ENCODE results near the gene MRS2.
"Not testable (repeated sequence)": the region's sequence is repeated elsewhere in the genome, so short reads cannot be mapped to it uniquely, and the experiment has no call there.

Gene MRS2

DNA sequence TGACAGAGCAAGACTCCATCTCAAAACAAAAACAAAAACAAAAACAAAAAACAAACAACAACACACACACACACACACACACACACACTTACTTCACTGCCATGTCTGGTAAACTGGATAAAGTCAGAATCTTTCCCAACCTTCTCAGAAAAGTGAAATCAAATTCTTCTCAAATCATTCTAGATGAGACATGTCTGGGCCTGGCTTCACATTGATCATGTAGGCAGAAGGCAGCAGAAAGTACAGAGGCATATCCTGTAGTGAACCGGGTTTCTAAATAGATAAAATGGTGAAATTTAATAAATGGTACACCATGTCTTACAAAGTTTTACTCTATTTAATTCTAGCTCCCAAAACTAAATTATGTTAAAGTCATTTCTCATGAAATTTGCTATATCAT is 14.9 kb upstream of the MRS2 start:
- no peak for DNase-seq (ENCODE audit: low spot score)

GRCh38 chr6:24391208-24391607 is 11.5 kb upstream of the MRS2 start:
- DNase-seq (ENCODE audit: low spot score), result no peak

- DNase-seq (ENCODE audit: low spot score), result no peak
These were observed 10.9 kb upstream of the MRS2 start for GRCh38 chr6:24391756-24392405.

DNA sequence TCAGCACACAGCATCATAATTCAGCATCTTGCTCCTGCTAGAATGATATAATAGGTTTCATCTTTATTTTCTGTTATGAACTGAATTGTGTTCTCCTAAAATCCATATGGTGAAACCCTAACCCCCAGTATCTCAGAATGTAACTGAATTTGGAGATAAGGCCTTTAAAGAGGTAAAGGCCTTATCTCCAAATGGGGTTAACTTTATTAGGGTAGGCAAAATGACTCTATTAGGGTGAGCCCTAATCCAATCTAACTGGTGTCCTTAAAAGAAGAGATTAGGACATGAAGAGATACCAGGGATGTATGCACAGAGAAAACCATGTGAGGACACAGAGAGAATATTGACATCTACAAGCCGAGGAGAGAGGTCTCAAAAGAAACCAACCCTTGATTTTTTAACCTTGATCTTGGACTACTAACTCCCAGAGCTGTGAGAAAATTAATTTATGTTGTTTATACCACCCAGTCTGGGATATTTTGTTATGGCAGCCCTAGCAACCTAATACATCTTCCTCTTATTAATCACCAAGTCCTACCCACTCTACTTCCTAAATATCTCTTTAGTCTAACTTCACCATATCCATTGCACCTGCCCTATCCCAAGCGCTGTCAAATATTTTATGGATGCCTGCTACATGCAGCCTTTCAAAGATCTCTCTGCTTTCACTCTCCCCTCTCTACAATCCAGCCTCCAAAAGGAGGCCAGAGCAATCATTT is 8.5 kb upstream of the MRS2 start:
- no peak for DNase-seq (ENCODE audit: low spot score)

- no peak for DNase-seq (ENCODE audit: low spot score)
These were observed 7.8 kb upstream of the MRS2 start for GRCh38 chr6:24394780-24395437.

- no peak for DNase-seq (ENCODE audit: low spot score)
These were observed 5.9 kb upstream of the MRS2 start for GRCh38 chr6:24396824-24397223.

- DNase-seq (ENCODE audit: low spot score), result no peak
These were observed 5.1 kb upstream of the MRS2 start for GRCh38 chr6:24397631-24398030.

DNA sequence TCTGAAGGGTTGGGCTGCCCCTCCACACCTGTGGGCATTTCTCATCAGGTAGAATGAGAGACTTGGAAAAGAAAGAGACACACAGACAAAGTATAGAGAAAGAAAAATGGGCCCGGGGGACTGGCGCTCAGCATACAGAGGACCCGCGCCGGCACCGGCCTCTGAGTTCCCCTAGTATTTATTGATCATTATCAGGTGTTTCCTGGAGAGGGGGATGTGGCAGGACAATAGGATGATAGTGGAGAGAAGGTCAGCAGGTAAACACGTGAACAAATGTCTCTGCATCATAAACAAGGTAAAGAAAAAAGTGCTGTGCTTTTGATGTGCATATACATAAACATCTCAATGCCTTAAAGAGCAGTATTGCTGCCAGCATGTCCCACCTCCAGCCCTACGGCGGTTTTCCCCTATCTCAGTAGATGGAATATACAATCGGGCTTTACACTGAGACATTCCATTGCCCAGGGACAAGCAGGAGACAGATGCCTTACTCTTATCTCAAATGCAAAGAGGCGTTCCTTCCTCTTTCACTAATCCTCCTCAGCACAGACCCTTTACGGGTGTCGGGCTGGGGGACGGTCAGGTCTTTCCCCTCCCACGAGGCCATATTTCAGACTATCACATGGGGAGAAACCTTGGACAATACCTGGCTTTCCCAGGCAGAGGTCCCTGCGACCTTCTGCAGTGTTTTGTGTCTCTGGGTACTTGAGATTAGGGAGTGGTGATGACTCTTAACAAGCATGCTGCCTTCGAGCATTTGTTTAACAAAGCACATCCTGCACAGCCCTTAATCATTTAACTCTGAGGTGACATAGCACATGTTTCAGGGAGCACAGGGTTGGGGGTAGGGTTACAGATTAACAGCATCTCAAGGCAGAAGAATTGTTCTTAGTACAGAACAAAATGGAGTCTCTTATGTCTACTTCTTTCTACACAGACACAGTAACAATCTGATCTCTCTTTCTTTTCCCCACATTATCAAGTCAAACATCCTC is 2.4 kb upstream of the MRS2 start:
- not testable (repeated sequence) for DNase-seq (ENCODE audit: low spot score)

GRCh38 chr6:24401458-24401857 is 1.3 kb upstream of the MRS2 start:
- DNase-seq (ENCODE audit: low spot score), result no peak

DNA sequence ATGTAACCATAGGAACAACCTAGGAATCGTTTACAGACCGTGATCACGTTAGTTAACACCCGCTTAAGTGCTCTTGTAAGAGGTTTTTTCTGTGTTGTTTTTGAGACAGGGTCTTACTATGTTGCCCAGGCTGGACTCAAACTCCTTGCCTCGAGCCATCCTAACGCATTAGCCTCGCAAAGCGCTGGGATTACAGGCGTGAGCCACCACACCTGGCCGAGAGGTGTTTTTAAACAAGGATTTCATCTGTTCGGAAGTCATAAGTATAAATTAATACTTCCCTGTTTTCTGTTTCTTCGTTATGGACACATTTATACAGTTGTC is 727 bp downstream of the MRS2 start:
- DNase-seq (ENCODE audit: low spot score), result no peak

DNA sequence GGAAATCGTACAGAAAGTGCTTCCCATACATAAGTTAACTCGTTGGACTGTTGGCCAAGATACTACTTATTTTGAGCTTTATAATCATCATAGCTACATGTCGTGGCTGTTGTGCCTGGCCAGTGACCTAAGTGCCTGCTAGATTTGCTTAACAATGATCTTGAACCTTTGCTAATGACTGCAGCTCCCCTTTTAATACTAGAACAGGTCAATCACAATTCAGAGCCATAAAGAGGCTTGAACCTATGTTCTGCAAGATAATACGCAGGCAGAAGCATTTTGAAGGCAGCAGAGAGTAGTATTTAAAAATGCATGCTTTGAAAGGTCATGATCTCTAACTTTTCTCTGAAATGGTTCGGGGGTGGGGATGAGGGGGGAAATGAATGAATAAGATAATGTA is 2.5 kb downstream of the MRS2 start:
- DNase-seq (ENCODE audit: low spot score), result no peak

- DNase-seq (ENCODE audit: low spot score), result no peak
These were observed 6.1 kb downstream of the MRS2 start for GRCh38 chr6:24408719-24409410.

DNA sequence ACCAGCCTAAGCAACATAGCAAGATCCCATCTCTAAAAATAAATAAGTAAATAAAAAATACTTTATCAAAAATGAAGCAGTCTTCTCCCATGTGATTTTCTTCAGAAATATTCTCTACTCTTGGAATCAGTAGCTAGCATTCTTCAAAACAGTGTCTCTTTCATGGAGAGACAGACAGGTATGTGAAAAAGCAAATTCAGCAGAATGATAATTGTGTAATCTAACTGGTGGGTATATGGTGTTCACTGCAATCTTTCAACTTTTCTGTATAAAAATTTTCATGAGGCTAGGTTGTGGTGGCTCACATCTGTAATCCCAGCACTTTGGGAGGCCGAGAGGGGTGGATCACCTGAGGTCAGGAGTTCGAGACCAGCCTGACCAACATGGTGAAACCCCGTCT is 7.9 kb downstream of the MRS2 start:
- DNase-seq (ENCODE audit: low spot score), result no peak

- DNase-seq (ENCODE audit: low spot score), result no peak
These were observed 9.6 kb downstream of the MRS2 start for GRCh38 chr6:24412294-24412693.

- DNase-seq (ENCODE audit: low spot score), result not testable (repeated sequence)
These were observed 11.8 kb downstream of the MRS2 start for GRCh38 chr6:24414531-24414930.

GRCh38 chr6:24415753-24416152 is 13.0 kb downstream of the MRS2 start:
- DNase-seq (ENCODE audit: low spot score), result no peak

DNA sequence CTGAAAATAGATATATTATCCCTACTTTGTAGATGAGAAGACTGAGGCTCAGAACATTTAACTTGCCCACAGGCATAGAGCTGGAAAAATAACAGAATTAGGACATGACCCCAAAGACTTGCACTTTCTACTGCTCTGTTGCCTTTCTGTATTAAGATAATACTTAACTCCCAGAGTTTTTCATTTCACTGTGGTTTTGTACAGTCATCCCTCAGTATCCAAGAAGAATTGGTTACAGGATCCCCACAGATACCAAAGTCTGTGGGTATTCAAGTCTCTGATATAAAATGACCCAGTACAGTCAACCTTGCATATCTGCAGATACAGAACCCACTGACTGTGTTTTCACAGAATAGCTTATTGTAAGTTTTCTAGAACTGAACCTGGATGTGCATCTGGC is 16.8 kb downstream of the MRS2 start:
- no peak for DNase-seq (ENCODE audit: low spot score)

DNA sequence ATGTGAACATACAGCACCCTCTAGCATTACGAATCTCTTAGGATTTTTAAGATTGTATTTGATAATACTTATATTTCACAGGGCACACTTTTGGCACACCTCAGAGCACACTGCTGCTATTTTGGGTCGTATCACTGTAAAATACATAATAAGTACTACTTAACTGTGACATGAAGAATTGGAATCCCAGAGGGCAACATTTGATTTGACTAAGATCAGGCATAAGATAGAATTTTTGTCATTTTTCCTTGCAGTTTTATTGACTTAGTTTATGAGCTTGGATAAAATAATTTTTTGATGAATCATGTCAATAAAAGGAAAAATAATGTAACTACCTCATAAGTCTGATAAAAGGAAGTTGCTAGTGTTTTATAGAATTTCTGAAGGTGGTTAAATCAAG is 22.4 kb downstream of the MRS2 start:
- no peak for DNase-seq (ENCODE audit: low spot score)

DNA sequence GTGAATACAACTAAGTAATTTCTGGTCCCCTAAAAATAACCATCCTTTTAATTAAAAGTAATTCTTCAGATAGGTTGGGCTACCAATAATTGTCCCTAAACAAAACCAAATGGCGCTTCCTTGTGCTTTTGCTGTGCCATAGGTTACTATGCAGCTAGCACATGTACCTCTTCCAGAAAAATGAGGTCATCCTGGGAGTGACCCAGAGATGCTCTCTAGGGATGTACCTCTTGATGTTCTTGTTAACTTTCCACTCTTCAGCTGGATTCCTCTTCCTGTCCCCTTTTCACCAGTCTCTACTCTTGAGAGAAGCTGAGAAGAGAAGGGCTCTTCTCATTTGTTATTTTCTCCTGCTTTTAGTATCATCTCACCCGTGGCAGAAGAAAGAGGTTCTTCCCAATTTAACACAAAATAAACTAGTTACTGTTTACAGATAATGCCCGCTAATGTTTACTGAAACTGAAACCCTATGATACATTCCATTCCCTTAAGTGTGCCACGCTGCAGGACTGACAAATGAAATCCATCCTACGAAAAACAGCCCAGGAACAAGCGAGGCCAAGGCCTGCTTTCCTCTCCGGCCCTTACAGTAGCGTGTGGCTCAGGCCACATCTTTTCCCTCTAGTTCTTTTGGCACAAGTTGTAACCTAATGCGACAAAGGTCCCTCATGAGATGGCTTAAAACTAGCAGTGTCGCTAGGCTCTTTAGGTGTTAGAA is 24.2 kb downstream of the MRS2 start:
- DNase-seq (ENCODE audit: low spot score), result no peak

- no peak for DNase-seq (ENCODE audit: low spot score)
These were observed 25.9 kb downstream of the MRS2 start for GRCh38 chr6:24428615-24429014.

- no peak for DNase-seq (ENCODE audit: low spot score)
These were observed 26.4 kb downstream of the MRS2 start for GRCh38 chr6:24429146-24429545.

Data from left forelimb (tissue), 1 donor.